Endothelial cell of umbilical vein (primary cell): ENCODE measurements around the gene NUDT3. TPM values are rescaled to one million over a fixed set of nuclear protein-coding genes. Genes with fewer than 3 reads are reported as not detected.
A peak's percentile ranks its signal among the peaks of the same experiment; 100 is the strongest.

Experiments
- BruUV-seq: library from RNA; stranded (reverse); fragments of 400-500 nt; replicated peaks from 2 replicates; lab custom pipeline; 2021; lab: Mats Ljungman, UMichigan
- CTCF ChIA-PET: fragments of 300-600, 350-600 bp; sonication (Branson Sonifier 250); formaldehyde crosslinking; loops from one replicate; lab custom pipeline; 2021; ENCODE audit warnings: antibody characterized with exemption, inconsistent platforms; lab: Charles Lee
- POLR2A ChIA-PET: fragments of 300-600, 350-600 bp; sonication (Branson Sonifier 250); formaldehyde crosslinking; loops from one replicate; lab custom pipeline; 2021; ENCODE audit warnings: antibody characterized with exemption, inconsistent platforms; lab: Charles Lee
- DNase-seq: peaks from one replicate; pipeline ENCODE4 v3.0.0-alpha.2; 2011; ENCODE audit warnings: low read depth, low spot score
- FAIRE-seq: peaks from 2 replicates; lab custom pipeline; 2011; peaks lifted over from hg19 to GRCh38; lab: Jason Lieb, UNC
- H2AFZ ChIP-seq: 2 replicates; pipeline ENCODE4 v1.6.0; 2012; ENCODE audit warnings: low read depth, low read length, control low read depth, inconsistent platforms
- H3K27ac ChIP-seq: 2 replicates; pipeline ENCODE4 v1.5.1; 2011; ENCODE audit warnings: low read depth, mild to moderate bottlenecking, control low read depth, low read length, moderate library complexity; ENCODE audit not compliant: insufficient read depth
- H3K27me3 ChIP-seq, 2 experiments: 2 replicates each; pipeline versions ENCODE4 v1.6.0 to v1.6.1; 2011; ENCODE audit warnings: low read length in 2 of 2, mixed read lengths in 1 of 2; ENCODE audit not compliant: control insufficient read depth in 2 of 2, insufficient read depth in 2 of 2
- H3K36me3 ChIP-seq, 2 experiments: 2 replicates in 1 of 2; 3 replicates in 1 of 2; pipeline ENCODE4 v1.5.1; 2011; ENCODE audit warnings: low read length in 2 of 2, mild to moderate bottlenecking in 1 of 2, moderate library complexity in 1 of 2; ENCODE audit not compliant: control insufficient read depth in 2 of 2, insufficient read depth in 2 of 2; ENCODE audit errors: extremely low read depth in 1 of 2
- H3K4me1 ChIP-seq: 3 replicates; pipeline ENCODE4 v1.5.1; 2011; ENCODE audit warnings: mild to moderate bottlenecking, low read length; ENCODE audit not compliant: control insufficient read depth, insufficient read depth; ENCODE audit errors: extremely low read depth
- H3K4me2 ChIP-seq: 2 replicates; pipeline ENCODE4 v1.6.1; 2011; ENCODE audit warnings: low read length, control low read depth, mixed read lengths; ENCODE audit not compliant: insufficient read depth
- H3K4me3 ChIP-seq, 3 experiments: fragments of 200-600 bp in 1 of 3; sonication (generic), shearing (Covaris generic) in 1 of 3; replicated peaks in 1 of 3; 2 replicates each; pipeline ENCODE4 v1.5.1; 2011 to 2016; ENCODE audit warnings: control low read depth in 3 of 3, low read length in 3 of 3, mild to moderate bottlenecking in 2 of 3, inconsistent platforms in 1 of 3, low read depth in 1 of 3, moderate library complexity in 1 of 3; ENCODE audit not compliant: insufficient read depth in 1 of 3
- H3K79me2 ChIP-seq: 2 replicates; pipeline ENCODE4 v1.6.0; 2012; ENCODE audit warnings: low read length, inconsistent platforms; ENCODE audit not compliant: control insufficient read depth, insufficient read depth
- H3K9ac ChIP-seq: replicated peaks from 2 replicates; pipeline ENCODE3; 2011; ENCODE audit warnings: low read length, control low read depth; ENCODE audit not compliant: insufficient read depth; ENCODE audit errors: extremely low read depth
- H3K9me1 ChIP-seq: replicated peaks from 3 replicates; pipeline ENCODE4 v1.6.0; 2011; ENCODE audit warnings: mild to moderate bottlenecking, low read length; ENCODE audit not compliant: control insufficient read depth, insufficient read depth; ENCODE audit errors: extremely low read depth
- H3K9me3 ChIP-seq: replicated peaks from 2 replicates; pipeline ENCODE4 v1.5.1; 2012; ENCODE audit warnings: low read length, inconsistent platforms; ENCODE audit not compliant: control insufficient read depth, insufficient read depth
- H4K20me1 ChIP-seq: replicated peaks from 2 replicates; pipeline ENCODE3; 2011; ENCODE audit warnings: mild to moderate bottlenecking, low read length; ENCODE audit not compliant: control insufficient read depth, insufficient read depth; ENCODE audit errors: extremely low read depth
- POLR2A ChIP-seq: IDR thresholded peaks from 2 replicates; pipeline ENCODE4 v1.6.1; 2012; ENCODE audit warnings: low read depth, mild to moderate bottlenecking, control low read depth, low read length
- POLR2AphosphoS5 ChIP-seq: IDR thresholded peaks from 2 replicates; pipeline ENCODE4 v1.6.1; 2012; ENCODE audit warnings: low read depth, mild to moderate bottlenecking, control low read depth, low read length, moderate library complexity; ENCODE audit not compliant: insufficient read depth
- dilution Hi-C: fragments of 300-500 bp; cut with MboI; formaldehyde crosslinking; loops from one replicate; pipeline ENCODE4 v1.15.0; 2019; ENCODE audit warnings: low sequenced_read_pairs; ENCODE audit not compliant: extremely low pct_ligation_motif_present
- intact Hi-C: fragments of 100-400 bp; cut with micrococcal nuclease; formaldehyde crosslinking; loops from one replicate; pipeline ENCODE4 v1.10.0; 2022
- polyA plus RNA-seq, 4 experiments: library from polyadenylated mRNA; depleted of rRNA in 3 of 4; stranded (reverse) in 3 of 4; unstranded in 1 of 4; fragments of >200 nt; gene quantifications; 2 replicates each; pipeline versions ENCODE4 v1.2.1 to v1.2.3, GENCODE V29; 2011 to 2012; ENCODE audit warnings: missing spikeins in 1 of 4
- total RNA-seq: library from RNA; stranded (reverse); gene quantifications from 2 replicates; pipeline ENCODE4 v1.2.3, GENCODE V29; 2021
- TF ChIP-seq, protein P1 (sequence below), 2 donors: IDR thresholded peaks; 1 replicate in 1 of 2; 2 replicates in 1 of 2; pipeline ENCODE4 v1.5.1; 2011; ENCODE audit warnings: low read length in 2 of 2, mild to moderate bottlenecking in 2 of 2, moderate library complexity in 2 of 2, control low read depth in 1 of 2, inconsistent platforms in 1 of 2, low read depth in 1 of 2; ENCODE audit not compliant: insufficient read depth in 1 of 2; ENCODE audit errors: extremely low read depth in 1 of 2

Gene NUDT3
- total and polyA plus RNA-seq, 2 donors (not counting 3 experiments of a cell fraction or from before 2014, with no cell fraction given) = 11.9 to 30.9 TPM

DNA sequence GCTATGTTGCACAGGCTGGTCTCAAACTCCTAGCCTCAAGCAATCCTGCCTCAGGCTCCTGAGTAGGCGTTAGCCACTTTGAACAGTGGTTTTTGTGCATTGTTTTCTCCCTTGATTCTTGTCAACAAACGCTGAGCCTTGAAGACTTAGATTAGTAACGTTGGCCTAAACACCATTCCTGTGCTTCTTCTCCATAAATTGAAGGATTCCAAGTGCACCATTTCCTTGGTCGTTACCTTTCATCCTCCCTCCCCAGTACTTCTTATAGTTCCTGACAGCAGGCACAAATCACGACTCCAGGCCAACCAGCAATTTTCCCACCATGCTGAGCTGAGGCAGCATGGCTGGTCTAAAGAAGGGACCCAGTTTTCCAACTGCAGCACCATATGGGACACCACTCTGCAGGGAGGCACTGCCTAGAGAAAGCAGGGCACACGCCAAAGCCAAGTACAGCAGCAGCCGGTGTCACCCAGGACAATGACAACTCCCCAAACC lies 24.5 kb upstream of the NUDT3 start:
- FAIRE-seq (no peak), DNase-seq (no peak)
- no peak overlapping the region for H3K4me3 ChIP-seq
- H2AFZ ChIP-seq = no peak overlapping the region
- no peaks in the 10 kb centered on the region for H4K20me1 ChIP-seq
- dilution Hi-C loops = no loop called here
- no peaks in the 10 kb centered on the region for H3K9me1 ChIP-seq
- H3K27me3 ChIP-seq = no peaks in the 10 kb centered on the region
- no peaks in the 10 kb centered on the region for H3K4me1 ChIP-seq
- ChIA-PET POLR2A (interaction anchor here (0.6 to 2.9 kb wide), 4 partner anchors 9 to 221 kb away, joined by 3 to 22 read pairs (median 4); partner anchors contain the start of genes RPS10 and SMIM29), CTCF (interaction anchor here (0.7 to 8.4 kb wide), 8 partner anchors 13 to 254 kb away, joined by 3 to 278 read pairs (median 37); partner anchors contain the start of gene SMIM29)
- H3K9me3 ChIP-seq = no peaks in the 10 kb centered on the region
- H3K27ac ChIP-seq = no peak overlapping the region
- intact Hi-C loops = no loop called here
- peaks cover 32 to 33% of the 10 kb centered on the region in 2 experiments for H3K36me3 ChIP-seq
- no peak overlapping the region for H3K9ac ChIP-seq
- TF ChIP-seq, protein P1, sequence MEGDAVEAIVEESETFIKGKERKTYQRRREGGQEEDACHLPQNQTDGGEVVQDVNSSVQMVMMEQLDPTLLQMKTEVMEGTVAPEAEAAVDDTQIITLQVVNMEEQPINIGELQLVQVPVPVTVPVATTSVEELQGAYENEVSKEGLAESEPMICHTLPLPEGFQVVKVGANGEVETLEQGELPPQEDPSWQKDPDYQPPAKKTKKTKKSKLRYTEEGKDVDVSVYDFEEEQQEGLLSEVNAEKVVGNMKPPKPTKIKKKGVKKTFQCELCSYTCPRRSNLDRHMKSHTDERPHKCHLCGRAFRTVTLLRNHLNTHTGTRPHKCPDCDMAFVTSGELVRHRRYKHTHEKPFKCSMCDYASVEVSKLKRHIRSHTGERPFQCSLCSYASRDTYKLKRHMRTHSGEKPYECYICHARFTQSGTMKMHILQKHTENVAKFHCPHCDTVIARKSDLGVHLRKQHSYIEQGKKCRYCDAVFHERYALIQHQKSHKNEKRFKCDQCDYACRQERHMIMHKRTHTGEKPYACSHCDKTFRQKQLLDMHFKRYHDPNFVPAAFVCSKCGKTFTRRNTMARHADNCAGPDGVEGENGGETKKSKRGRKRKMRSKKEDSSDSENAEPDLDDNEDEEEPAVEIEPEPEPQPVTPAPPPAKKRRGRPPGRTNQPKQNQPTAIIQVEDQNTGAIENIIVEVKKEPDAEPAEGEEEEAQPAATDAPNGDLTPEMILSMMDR (IDR thresholded peaks at IDR 0.05; ENCODE audit: extremely low read depth in 1 of 2, insufficient read depth in 1 of 2, low read depth in 1 of 2, low read length in 2 of 2) = no peak
- peak; percentile 7 for TF ChIP-seq POLR2AphosphoS5
- peak; percentile 20 for TF ChIP-seq POLR2A
- no peak overlapping the region for H3K4me2 ChIP-seq
- no TSS peak for BruUV-seq
- H3K79me2 ChIP-seq = peaks cover 20% of the 10 kb centered on the region
